GM06990 (cell line): ENCODE results near the gene HEATR5B.
"Not testable (repeated sequence)": the region's sequence is repeated elsewhere in the genome, so short reads cannot be mapped to it uniquely, and the experiment has no call there.

Experiments used
- DNase-seq: peaks from one replicate; pipeline ENCODE4 v3.0.0-alpha.2; 2011; ENCODE audit not compliant: insufficient read length; ENCODE audit errors: extremely low read depth
- H3K27me3 ChIP-seq: replicated peaks from 2 replicates; pipeline ENCODE4 v1.6.0; 2011; ENCODE audit warnings: low read length; ENCODE audit not compliant: control insufficient read depth, insufficient read depth
- H3K36me3 ChIP-seq: 2 replicates; pipeline ENCODE4 v1.5.1; 2011; ENCODE audit warnings: low read length; ENCODE audit not compliant: control insufficient read depth, insufficient read depth
- H3K4me3 ChIP-seq: replicated peaks from 2 replicates; pipeline ENCODE4 v1.5.1; 2011; ENCODE audit warnings: low read depth, mild to moderate bottlenecking, control low read depth, low read length
- TF ChIP-seq, protein P1 (sequence below): IDR thresholded peaks from 2 replicates; pipeline ENCODE4 v1.5.1; 2011; ENCODE audit warnings: low read length, control low read depth, mild to moderate bottlenecking, inconsistent platforms; ENCODE audit not compliant: insufficient read depth, poor library complexity, severe bottlenecking

The HEATR5B gene

DNA sequence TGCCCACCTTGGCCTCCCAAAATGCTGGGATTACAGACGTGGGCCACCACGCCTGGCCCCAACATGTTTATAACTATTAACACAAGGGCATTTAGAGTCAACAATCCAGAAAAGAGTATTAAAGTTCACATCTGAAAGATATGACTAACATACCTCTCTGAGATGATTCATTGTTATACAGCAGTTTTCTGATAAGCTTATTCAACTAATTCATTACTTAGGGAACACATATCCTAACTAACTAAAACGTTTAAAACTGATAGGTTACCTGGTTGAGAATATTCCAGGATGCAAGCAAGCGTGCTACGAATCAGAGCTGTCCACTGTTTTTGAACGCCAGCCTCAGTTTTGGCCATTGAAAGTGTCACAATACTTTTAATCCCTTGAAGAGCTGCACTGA is 83.9 kb downstream of the HEATR5B start:
- H3K36me3 ChIP-seq, result peaks cover 3% of the 10 kb centered on the region
- DNase-seq, result no peak
- no peaks in the 10 kb centered on the region for H3K27me3 ChIP-seq
- no peak overlapping the region for H3K4me3 ChIP-seq
- TF ChIP-seq, protein P1, sequence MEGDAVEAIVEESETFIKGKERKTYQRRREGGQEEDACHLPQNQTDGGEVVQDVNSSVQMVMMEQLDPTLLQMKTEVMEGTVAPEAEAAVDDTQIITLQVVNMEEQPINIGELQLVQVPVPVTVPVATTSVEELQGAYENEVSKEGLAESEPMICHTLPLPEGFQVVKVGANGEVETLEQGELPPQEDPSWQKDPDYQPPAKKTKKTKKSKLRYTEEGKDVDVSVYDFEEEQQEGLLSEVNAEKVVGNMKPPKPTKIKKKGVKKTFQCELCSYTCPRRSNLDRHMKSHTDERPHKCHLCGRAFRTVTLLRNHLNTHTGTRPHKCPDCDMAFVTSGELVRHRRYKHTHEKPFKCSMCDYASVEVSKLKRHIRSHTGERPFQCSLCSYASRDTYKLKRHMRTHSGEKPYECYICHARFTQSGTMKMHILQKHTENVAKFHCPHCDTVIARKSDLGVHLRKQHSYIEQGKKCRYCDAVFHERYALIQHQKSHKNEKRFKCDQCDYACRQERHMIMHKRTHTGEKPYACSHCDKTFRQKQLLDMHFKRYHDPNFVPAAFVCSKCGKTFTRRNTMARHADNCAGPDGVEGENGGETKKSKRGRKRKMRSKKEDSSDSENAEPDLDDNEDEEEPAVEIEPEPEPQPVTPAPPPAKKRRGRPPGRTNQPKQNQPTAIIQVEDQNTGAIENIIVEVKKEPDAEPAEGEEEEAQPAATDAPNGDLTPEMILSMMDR, result no peak

DNA sequence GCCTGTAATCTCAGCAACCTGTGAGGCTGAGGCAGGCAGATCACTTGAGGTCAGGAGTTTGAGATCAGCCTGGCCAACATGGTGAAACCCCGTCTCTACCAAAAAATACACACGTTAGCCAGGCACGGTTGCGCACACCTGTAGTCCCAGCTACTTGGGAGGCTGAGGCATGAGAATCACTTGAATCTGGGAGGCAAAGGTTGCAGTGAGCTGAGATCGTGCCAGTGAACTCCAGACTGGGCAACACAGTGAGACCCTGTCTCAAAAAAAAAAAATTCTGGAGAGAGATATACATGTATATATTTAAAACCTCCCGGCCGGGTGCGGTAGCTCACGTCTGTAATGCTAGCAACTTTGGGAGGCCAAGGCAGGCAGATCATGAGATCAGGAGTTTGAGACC is 84.8 kb downstream of the HEATR5B start:
- DNase-seq, H3K4me3 ChIP-seq, H3K36me3 ChIP-seq, H3K27me3 ChIP-seq: not testable (repeated sequence)

DNA sequence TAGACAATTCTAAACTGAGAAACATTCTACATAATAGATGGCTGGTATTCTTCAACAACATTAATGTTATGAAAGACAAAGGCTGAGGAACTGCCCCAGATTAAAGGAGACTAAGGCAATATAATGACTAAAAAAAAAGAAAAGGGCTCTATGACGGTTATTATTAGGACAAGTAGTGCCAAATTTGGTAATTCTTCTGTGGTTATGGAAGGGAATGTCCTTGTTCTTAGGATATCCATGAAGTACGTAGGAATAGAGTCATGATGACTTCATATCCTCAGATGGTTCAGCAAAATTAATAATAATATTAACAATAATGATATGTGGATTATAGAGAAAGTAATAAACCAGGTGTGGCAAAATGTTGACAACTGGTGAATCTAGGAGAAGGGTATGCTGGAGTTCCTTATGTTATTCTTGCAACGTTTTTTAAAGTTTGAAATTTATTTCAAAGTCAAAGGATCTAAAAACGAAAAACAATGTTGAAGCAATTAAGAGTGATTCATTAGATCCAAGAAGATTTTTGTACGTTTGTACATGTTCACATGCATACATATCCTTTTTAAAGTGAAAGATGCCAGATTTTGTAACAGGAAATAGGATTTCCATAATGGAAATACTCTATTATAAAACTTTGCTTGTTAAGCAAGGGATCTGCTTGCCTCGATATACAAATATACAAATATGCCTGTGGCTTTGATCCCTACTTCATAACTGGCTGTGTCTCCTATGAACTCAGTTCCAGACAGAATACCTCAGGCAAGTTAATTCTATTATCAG is 90.1 kb downstream of the HEATR5B start:
- TF ChIP-seq, protein P1, result no peak
- Histone ChIP-seq H3K27me3 (no peaks in the 10 kb centered on the region), H3K4me3 (no peak overlapping the region), H3K36me3 (no peaks in the 10 kb centered on the region; the same call in 1 of the 2 replicates)
- DNase-seq, result no peak

GRCh38 chr2:36988008-36988407 is 96.2 kb downstream of the HEATR5B start:
- Histone ChIP-seq H3K27me3 (no peaks in the 10 kb centered on the region), H3K36me3 (no peaks in the 10 kb centered on the region; the same call in 1 of the 2 replicates), H3K4me3 (no peak overlapping the region)
- TF ChIP-seq, protein P1, result no peak
- no peak for DNase-seq

DNA sequence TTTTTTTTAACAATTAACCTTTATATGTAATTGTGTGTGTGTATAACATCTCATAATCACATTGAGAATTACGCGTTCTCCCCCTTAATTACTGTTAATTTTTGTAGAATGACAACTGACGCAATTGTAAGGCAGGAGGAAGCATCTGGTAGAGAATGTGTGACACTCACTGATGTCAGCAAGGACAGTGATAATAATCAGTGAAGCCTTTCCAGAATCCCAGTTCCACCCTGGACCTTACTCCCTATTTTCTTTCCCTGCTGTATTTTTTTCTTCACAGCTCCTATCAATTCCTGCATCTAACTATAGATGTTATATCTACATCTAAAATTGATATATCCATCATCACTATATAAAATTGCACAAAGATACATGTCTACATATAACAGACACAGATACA is 101.7 kb downstream of the HEATR5B start:
- DNase-seq, result no peak
- H3K36me3 ChIP-seq, result peaks cover 2% of the 10 kb centered on the region; the same call in 1 of the 2 replicates
- no peaks in the 10 kb centered on the region for H3K27me3 ChIP-seq
- H3K4me3 ChIP-seq, result no peak overlapping the region
- TF ChIP-seq, protein P1, result no peak

- Histone ChIP-seq H3K36me3 (peaks cover 2% of the 10 kb centered on the region; the same call in 1 of the 2 replicates), H3K27me3 (no peaks in the 10 kb centered on the region), H3K4me3 (no peak overlapping the region)
- TF ChIP-seq, protein P1, result no peak
- no peak for DNase-seq
Measured at GRCh38 chr2:36981911-36982310, 102.3 kb downstream of the HEATR5B start.

- not testable (repeated sequence) for H3K27me3 ChIP-seq, DNase-seq, H3K36me3 ChIP-seq, H3K4me3 ChIP-seq
Measured at GRCh38 chr2:36979007-36979406, 105.2 kb downstream of the HEATR5B start.
